Measurements from ENCODE around the gene CTU2.

The CTU2 gene

GRCh38 chr16:88758944-88759244, 52.6 kb downstream of the CTU2 start:
- no peaks in the 10 kb centered on the region for H3K27me3 Mint-ChIP-seq
- H3K36me3 Mint-ChIP-seq (ENCODE audit: low read depth), result no peaks in the 10 kb centered on the region
- no peak overlapping the region for H3K4me3 Mint-ChIP-seq
- H3K27ac Mint-ChIP-seq, result no peak overlapping the region
- H3K4me1 Mint-ChIP-seq (ENCODE audit: low read depth), result peaks cover 6% of the 10 kb centered on the region
- no peaks in the 10 kb centered on the region for H3K9me3 Mint-ChIP-seq

GRCh38 chr16:88759245-88759975, 53.1 kb downstream of the CTU2 start:
- Mint-ChIP-seq H3K4me1 (ENCODE audit: low read depth) (peaks cover 6% of the 10 kb centered on the region), H3K27ac (no peak overlapping the region), H3K27me3 (no peaks in the 10 kb centered on the region), H3K36me3 (ENCODE audit: low read depth) (no peaks in the 10 kb centered on the region), H3K9me3 (no peaks in the 10 kb centered on the region), H3K4me3 (no peak overlapping the region)

GRCh38 chr16:88759976-88760350, 53.7 kb downstream of the CTU2 start:
- no peak overlapping the region for H3K4me3 Mint-ChIP-seq
- H3K27me3 Mint-ChIP-seq, result no peaks in the 10 kb centered on the region
- no peaks in the 10 kb centered on the region for H3K36me3 Mint-ChIP-seq (ENCODE audit: low read depth)
- peaks cover 6% of the 10 kb centered on the region for H3K4me1 Mint-ChIP-seq (ENCODE audit: low read depth)
- H3K27ac Mint-ChIP-seq, result no peak overlapping the region
- H3K9me3 Mint-ChIP-seq, result no peaks in the 10 kb centered on the region

GRCh38 chr16:88760424-88761142, 54.3 kb downstream of the CTU2 start:
- Mint-ChIP-seq H3K27ac (no peak overlapping the region), H3K27me3 (no peaks in the 10 kb centered on the region), H3K36me3 (ENCODE audit: low read depth) (no peaks in the 10 kb centered on the region), H3K4me1 (ENCODE audit: low read depth) (peaks cover 6% of the 10 kb centered on the region), H3K4me3 (no peak overlapping the region), H3K9me3 (no peaks in the 10 kb centered on the region)

- Mint-ChIP-seq H3K4me1 (ENCODE audit: low read depth) (peaks cover 11% of the 10 kb centered on the region), H3K9me3 (no peaks in the 10 kb centered on the region), H3K36me3 (ENCODE audit: low read depth) (no peaks in the 10 kb centered on the region), H3K4me3 (no peak overlapping the region), H3K27ac (no peak overlapping the region), H3K27me3 (no peaks in the 10 kb centered on the region)
These were observed 54.8 kb downstream of the CTU2 start for GRCh38 chr16:88761143-88761534.

- no peaks in the 10 kb centered on the region for H3K9me3 Mint-ChIP-seq
- H3K36me3 Mint-ChIP-seq (ENCODE audit: low read depth), result no peaks in the 10 kb centered on the region
- no peaks in the 10 kb centered on the region for H3K27me3 Mint-ChIP-seq
- H3K4me3 Mint-ChIP-seq, result no peak overlapping the region
- H3K27ac Mint-ChIP-seq, result no peak overlapping the region
- H3K4me1 Mint-ChIP-seq (ENCODE audit: low read depth), result peaks cover 18% of the 10 kb centered on the region
These were observed 55.5 kb downstream of the CTU2 start for GRCh38 chr16:88761830-88762229.

GRCh38 chr16:88762258-88762870, 56.1 kb downstream of the CTU2 start:
- H3K4me3 Mint-ChIP-seq, result no peak overlapping the region
- no peak overlapping the region for H3K27ac Mint-ChIP-seq
- H3K27me3 Mint-ChIP-seq, result no peaks in the 10 kb centered on the region
- H3K9me3 Mint-ChIP-seq, result no peaks in the 10 kb centered on the region
- no peaks in the 10 kb centered on the region for H3K36me3 Mint-ChIP-seq (ENCODE audit: low read depth)
- peaks cover 23% of the 10 kb centered on the region for H3K4me1 Mint-ChIP-seq (ENCODE audit: low read depth)

- H3K36me3 Mint-ChIP-seq (ENCODE audit: low read depth), result no peaks in the 10 kb centered on the region
- H3K27me3 Mint-ChIP-seq, result no peaks in the 10 kb centered on the region
- H3K27ac Mint-ChIP-seq, result no peak overlapping the region
- H3K4me1 Mint-ChIP-seq (ENCODE audit: low read depth), result peaks cover 28% of the 10 kb centered on the region
- H3K4me3 Mint-ChIP-seq, result no peak overlapping the region
- no peaks in the 10 kb centered on the region for H3K9me3 Mint-ChIP-seq
These were observed 56.6 kb downstream of the CTU2 start for GRCh38 chr16:88762941-88763340.

- H3K27me3 Mint-ChIP-seq, result no peaks in the 10 kb centered on the region
- H3K36me3 Mint-ChIP-seq (ENCODE audit: low read depth), result no peaks in the 10 kb centered on the region
- no peak overlapping the region for H3K4me3 Mint-ChIP-seq
- peaks cover 26% of the 10 kb centered on the region for H3K4me1 Mint-ChIP-seq (ENCODE audit: low read depth)
- no peak overlapping the region for H3K27ac Mint-ChIP-seq
- no peaks in the 10 kb centered on the region for H3K9me3 Mint-ChIP-seq
These were observed 57.3 kb downstream of the CTU2 start for GRCh38 chr16:88763502-88764053.

- Mint-ChIP-seq H3K9me3 (no peaks in the 10 kb centered on the region), H3K36me3 (ENCODE audit: low read depth) (no peaks in the 10 kb centered on the region), H3K27me3 (no peaks in the 10 kb centered on the region), H3K4me3 (no peak overlapping the region), H3K4me1 (ENCODE audit: low read depth) (peaks cover 25% of the 10 kb centered on the region), H3K27ac (no peak overlapping the region)
These were observed 57.8 kb downstream of the CTU2 start for GRCh38 chr16:88764080-88764479.

GRCh38 chr16:88764913-88765349, 58.6 kb downstream of the CTU2 start:
- no peaks in the 10 kb centered on the region for H3K9me3 Mint-ChIP-seq
- no peak overlapping the region for H3K27ac Mint-ChIP-seq
- H3K4me1 Mint-ChIP-seq (ENCODE audit: low read depth), result peaks cover 33% of the 10 kb centered on the region
- H3K27me3 Mint-ChIP-seq, result no peaks in the 10 kb centered on the region
- no peaks in the 10 kb centered on the region for H3K36me3 Mint-ChIP-seq (ENCODE audit: low read depth)
- no peak overlapping the region for H3K4me3 Mint-ChIP-seq

Measured in stimulated activated naive CD8-positive, alpha-beta T cell treated with anti-CD3 and anti-CD28 coated beads, Interleukin-15, Interleukin-2, amounts not matched to agents 100 ng/mL and 50 ng/mL, for 24 hours (primary cell).